HG03457 (cell line): ENCODE measurements around the gene PAFAH1B2.
A peak's percentile ranks its signal among the peaks of the same experiment; 100 is the strongest.
"Not testable (repeated sequence)": the region's sequence is repeated elsewhere in the genome, so short reads cannot be mapped to it uniquely, and the experiment has no call there.

Source experiments
- ATAC-seq: cut with Tn5 transposase; IDR thresholded peaks from one replicate; pipeline ENCODE4 v1.9.1; 2021; ENCODE audit warnings: moderate number of reproducible peaks; ENCODE audit not compliant: unreplicated experiment

Gene PAFAH1B2

GRCh38 chr11:117143871-117144476 is at the start of gene PAFAH1B2:
Gene PAFAH1B2, plus strand, starts transcription at chr11:117144287. Its CDS starts 8,161 bp downstream, at chr11:117152448.
- ATAC-seq, result peak; percentile 95

GRCh38 chr11:117094776-117095175 is 49.3 kb upstream of the PAFAH1B2 start:
- ATAC-seq, result no peak

GRCh38 chr11:117095284-117096161 is 48.6 kb upstream of the PAFAH1B2 start:
- ATAC-seq, result no peak

GRCh38 chr11:117096201-117096991 is 47.7 kb upstream of the PAFAH1B2 start:
- peak; percentile 31 for ATAC-seq

- ATAC-seq, result no peak
Observed at GRCh38 chr11:117097014-117097388, 47.1 kb upstream of the PAFAH1B2 start.

GRCh38 chr11:117097389-117098268 is 46.5 kb upstream of the PAFAH1B2 start:
- peak; percentile 2 for ATAC-seq

- peak; percentile 58 for ATAC-seq
Observed at GRCh38 chr11:117098269-117099232, 45.5 kb upstream of the PAFAH1B2 start, which contains the start of gene SIK3. Gene SIK3, minus strand, starts transcription at chr11:117098428. Its CDS starts 13 bp downstream, at chr11:117098415.

GRCh38 chr11:117099696-117100095 is 44.4 kb upstream of the PAFAH1B2 start:
- no peak for ATAC-seq

- ATAC-seq, result no peak
Observed at GRCh38 chr11:117100556-117100955, 43.5 kb upstream of the PAFAH1B2 start.

- ATAC-seq, result no peak
Observed at GRCh38 chr11:117107701-117108590, 36.1 kb upstream of the PAFAH1B2 start.

- no peak for ATAC-seq
Observed at GRCh38 chr11:117110294-117110950, 33.7 kb upstream of the PAFAH1B2 start.

- not testable (repeated sequence) for ATAC-seq
Observed at GRCh38 chr11:117112497-117112896, 31.6 kb upstream of the PAFAH1B2 start.

GRCh38 chr11:117112939-117113338 is 31.1 kb upstream of the PAFAH1B2 start:
- ATAC-seq, result not testable (repeated sequence)

GRCh38 chr11:117117681-117118080 is 26.4 kb upstream of the PAFAH1B2 start:
- ATAC-seq, result no peak

GRCh38 chr11:117121176-117121575 is 22.9 kb upstream of the PAFAH1B2 start:
- ATAC-seq, result no peak

- no peak for ATAC-seq
Observed at GRCh38 chr11:117122556-117122955, 21.5 kb upstream of the PAFAH1B2 start.

GRCh38 chr11:117126223-117126965 is 17.7 kb upstream of the PAFAH1B2 start:
- ATAC-seq, result no peak
